ENCODE data around the gene WWTR1.

The WWTR1 gene

DNA sequence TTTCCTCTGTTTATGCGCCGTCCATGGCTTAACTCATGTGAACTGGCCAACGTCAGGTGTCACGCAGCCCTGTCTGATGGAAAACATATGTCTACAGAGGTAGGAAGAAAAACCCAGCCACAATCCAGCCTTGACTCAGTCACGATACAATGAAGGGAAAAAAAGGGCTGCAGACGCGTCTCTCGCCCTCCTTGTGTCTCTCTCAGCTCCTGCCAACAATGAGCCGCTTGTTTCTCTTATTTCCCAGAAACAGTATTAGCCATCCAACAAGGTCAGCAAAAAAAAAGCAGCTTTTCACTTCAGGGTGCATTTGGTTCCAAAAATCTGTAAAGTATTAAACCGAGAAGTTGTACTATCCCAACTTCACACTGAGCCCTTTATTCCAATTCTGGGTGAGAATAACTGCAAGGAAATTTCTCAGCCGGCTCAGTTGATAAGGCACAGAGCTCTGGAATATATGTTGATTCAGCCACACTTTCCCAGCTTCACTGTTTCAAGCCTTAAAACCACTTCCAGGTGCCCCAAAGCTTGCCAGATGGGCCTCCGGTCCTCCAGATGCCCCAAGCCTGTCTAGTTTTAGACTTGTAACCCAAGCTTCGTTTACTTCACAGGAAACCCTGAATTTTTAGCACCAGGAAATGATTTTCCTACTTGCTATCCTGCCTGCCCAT lies 103.9 kb downstream of the WWTR1 start:
- TF ChIP-seq, protein P1, sequence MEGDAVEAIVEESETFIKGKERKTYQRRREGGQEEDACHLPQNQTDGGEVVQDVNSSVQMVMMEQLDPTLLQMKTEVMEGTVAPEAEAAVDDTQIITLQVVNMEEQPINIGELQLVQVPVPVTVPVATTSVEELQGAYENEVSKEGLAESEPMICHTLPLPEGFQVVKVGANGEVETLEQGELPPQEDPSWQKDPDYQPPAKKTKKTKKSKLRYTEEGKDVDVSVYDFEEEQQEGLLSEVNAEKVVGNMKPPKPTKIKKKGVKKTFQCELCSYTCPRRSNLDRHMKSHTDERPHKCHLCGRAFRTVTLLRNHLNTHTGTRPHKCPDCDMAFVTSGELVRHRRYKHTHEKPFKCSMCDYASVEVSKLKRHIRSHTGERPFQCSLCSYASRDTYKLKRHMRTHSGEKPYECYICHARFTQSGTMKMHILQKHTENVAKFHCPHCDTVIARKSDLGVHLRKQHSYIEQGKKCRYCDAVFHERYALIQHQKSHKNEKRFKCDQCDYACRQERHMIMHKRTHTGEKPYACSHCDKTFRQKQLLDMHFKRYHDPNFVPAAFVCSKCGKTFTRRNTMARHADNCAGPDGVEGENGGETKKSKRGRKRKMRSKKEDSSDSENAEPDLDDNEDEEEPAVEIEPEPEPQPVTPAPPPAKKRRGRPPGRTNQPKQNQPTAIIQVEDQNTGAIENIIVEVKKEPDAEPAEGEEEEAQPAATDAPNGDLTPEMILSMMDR (IDR thresholded peaks at IDR 0.05; ENCODE audit: low read depth, low read length, missing control alignments): no peak
- DNase-seq (ENCODE audit: extremely low read depth, low read depth): peak; percentile 85
- H3K4me3 ChIP-seq (replicated peaks; ENCODE audit: low read depth, low read length): 0 out of 2 replicates have a peak overlapping the region, but pooled peaks have one; percentile 13

DNA sequence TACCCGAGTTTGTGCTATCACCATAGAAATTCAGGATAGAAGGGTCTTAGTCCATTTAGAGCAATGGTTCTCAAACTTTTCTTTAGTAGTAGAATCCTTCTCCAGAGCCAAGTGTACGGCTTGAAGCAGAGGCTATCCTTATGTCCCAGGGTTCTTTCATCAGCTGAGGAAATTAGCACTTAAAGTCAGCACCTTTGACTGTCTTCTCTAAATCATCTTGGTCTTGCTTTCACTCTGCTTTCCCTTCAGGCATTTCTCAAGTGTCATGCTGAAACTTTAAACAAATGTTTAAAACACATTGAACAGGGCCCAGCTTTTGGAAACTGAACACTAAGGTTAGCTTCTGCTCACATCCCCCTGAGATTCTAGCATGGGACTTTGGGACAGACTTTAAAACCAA lies 105.1 kb downstream of the WWTR1 start:
- TF ChIP-seq, protein P1 (IDR thresholded peaks at IDR 0.05; ENCODE audit: low read depth, low read length, missing control alignments): no peak
- no peak for DNase-seq (ENCODE audit: extremely low read depth, low read depth)
- no peak overlapping the region for H3K4me3 ChIP-seq (replicated peaks; ENCODE audit: low read depth, low read length)

DNA sequence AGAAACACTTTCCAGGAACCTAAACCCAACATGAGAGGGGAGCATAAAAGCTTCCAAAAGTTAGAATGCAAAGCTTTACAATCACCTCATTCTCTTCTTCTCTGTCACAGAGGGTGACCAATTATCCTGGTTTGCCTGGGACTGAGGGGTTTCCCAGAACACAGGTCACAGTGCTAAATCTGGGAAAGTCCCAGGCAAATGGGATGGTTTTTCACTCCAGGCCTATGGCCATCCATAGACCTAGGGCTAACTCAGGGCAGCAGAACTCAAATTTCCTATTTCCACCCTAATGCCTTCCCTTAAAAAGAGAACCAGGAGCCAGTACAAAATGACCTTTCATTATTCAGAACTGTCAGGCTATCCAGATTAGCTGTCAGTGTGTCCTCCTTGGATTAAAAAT lies 106.3 kb downstream of the WWTR1 start:
- TF ChIP-seq, protein P1 (IDR thresholded peaks at IDR 0.05; ENCODE audit: low read depth, low read length, missing control alignments): no peak
- no peak overlapping the region for H3K4me3 ChIP-seq (replicated peaks; ENCODE audit: low read depth, low read length)
- no peak for DNase-seq (ENCODE audit: extremely low read depth, low read depth)

DNA sequence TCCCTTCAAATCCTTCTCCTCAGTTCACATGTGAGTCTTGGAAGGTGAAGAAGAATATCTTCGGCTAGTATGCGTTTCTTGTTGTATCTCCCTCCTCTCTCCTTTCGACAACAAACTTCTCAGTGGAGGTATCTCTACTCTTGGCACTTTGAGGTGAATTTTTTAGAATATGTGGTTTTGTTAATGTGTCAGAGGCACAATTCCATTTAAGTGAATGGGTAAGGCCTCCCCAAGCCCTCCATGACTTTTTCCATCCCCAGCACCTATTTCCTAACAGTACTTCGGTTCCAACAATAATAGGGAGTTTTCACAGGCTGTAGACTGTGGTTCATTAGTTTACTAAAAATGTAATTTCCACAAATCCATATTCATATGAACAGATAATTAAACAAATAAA lies 109.2 kb downstream of the WWTR1 start:
- DNase-seq (ENCODE audit: extremely low read depth, low read depth): no peak
- TF ChIP-seq, protein P1 (IDR thresholded peaks at IDR 0.05; ENCODE audit: low read depth, low read length, missing control alignments): no peak
- no peak overlapping the region for H3K4me3 ChIP-seq (replicated peaks; ENCODE audit: low read depth, low read length)

DNA sequence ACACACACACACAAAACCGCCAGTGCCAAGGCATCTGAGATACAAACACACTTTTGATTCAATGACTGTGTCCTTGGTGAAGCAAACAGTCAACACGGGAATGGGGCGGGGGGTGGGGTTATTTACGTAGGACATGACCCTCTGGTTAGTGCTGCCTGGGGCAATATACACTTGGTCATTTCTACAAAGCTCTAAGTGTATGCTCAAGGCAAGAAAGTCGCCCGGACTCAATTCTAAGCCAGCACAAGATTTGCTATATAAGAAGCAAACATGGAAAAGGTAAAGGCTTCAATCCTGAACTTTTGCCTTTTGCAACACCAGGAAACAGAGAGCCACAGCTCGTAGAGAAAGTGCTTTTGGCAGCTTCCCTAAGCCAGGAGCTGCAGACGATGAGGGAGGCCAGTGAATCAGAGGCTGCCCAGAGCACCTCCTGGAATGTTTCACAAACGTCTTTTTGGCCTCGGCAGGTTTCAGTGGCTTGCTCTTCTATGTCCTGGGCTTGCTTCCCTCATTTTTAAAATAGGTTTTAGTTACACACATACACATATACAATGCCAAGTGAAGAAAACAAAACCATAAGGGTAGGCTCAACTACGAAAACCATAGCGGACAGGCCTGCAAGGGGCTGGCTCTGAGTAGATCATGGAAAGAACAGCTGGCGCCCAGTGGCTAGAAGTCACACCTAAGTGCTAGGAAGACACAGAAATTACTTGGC lies 109.7 kb downstream of the WWTR1 start:
- no peak overlapping the region for H3K4me3 ChIP-seq (replicated peaks; ENCODE audit: low read depth, low read length)
- DNase-seq (ENCODE audit: extremely low read depth, low read depth): no peak
- TF ChIP-seq, protein P1 (IDR thresholded peaks at IDR 0.05; ENCODE audit: low read depth, low read length, missing control alignments): no peak

DNA sequence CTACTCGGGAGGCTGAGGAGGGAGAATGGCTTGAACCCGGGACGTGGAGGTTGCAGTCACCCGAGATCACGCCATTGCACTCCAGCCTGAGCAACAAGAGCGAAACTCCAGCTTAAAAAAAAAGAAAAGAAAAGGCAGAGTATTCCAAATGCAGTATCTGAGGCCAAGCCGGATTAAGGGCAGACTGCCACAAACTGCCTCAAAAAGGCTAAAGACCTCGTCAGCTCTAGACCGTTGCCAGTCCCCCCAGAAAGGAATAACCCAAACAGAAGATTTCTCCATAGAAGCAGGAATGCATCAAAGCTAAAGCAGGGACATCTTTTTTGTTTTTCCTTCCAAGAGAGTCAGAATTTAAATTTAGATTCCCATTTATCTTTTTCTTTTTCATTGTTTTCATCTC lies 110.4 kb downstream of the WWTR1 start:
- TF ChIP-seq, protein P1 (IDR thresholded peaks at IDR 0.05; ENCODE audit: low read depth, low read length, missing control alignments): no peak
- no peak overlapping the region for H3K4me3 ChIP-seq (replicated peaks; ENCODE audit: low read depth, low read length)
- DNase-seq (ENCODE audit: extremely low read depth, low read depth): no peak
